NCI-H187 treated with DMSO at 0.1 percent for 48 hours (cell line): ENCODE measurements around the gene SENP2.

Source experiments
- DNase-seq: peaks from one replicate; lab custom pipeline; 2025; lab: John Stamatoyannopoulos, UW

Gene SENP2

DNA sequence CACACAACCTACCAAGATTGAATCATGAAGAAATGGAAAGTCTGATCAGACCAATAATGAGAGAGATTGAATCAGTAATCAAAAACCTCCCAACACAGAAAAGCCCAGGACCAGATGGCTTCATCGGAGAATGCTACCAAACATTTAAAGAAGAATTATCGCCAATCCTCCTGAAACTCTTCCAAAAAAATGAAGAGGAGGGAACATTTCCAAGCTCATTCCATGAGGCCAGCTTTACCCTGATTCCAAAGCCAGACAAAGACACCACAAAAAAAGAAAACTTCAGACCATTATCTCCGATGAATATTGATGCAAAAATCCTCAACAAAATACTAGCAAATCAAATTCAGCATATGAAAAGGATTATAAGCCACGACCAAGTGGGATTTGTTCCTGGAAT is 94.1 kb downstream of the SENP2 start:
- DNase-seq: no peak
